GM19238 (cell line): ENCODE measurements around the gene IRF1.

Source experiments
- DNase-seq: peaks from one replicate; pipeline ENCODE4 v3.0.0; 2011; ENCODE audit warnings: low spot score; ENCODE audit not compliant: insufficient read length

IRF1 gene

DNA sequence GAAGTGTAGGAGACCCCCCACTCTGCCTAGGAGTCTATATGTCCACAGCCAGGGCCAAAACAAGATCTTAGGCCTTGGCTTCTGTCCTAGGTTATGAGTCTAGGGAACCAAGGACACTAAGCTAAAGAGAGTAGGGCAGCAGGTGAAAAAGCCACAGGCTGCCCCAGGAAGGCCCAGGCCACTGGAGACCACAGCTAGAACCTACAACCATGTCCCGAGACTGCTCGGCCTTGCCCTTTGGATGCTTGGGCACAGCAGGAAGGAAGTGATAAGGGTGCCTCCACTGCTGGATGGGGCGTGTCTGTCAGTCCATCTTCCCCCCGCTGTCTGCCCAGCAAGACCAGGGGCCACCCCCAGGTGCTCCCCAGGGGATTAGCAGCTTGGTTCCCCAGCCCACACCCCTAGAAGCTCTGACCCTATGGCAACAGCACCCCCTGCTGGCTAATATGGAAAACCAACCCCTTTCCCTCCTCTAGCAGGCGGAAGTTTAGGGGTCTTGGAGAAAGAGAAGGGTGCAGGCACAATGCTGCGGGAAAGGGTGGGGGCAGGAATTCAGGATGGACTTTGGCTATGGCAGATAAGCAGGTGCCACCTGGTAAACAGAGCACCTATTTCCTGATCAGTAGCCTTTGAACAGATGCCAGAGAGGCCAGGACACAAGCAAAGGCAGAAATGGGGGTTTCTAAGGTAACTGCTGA, 10.5 kb upstream of the IRF1 start:
- DNase-seq = peak; percentile 67

DNA sequence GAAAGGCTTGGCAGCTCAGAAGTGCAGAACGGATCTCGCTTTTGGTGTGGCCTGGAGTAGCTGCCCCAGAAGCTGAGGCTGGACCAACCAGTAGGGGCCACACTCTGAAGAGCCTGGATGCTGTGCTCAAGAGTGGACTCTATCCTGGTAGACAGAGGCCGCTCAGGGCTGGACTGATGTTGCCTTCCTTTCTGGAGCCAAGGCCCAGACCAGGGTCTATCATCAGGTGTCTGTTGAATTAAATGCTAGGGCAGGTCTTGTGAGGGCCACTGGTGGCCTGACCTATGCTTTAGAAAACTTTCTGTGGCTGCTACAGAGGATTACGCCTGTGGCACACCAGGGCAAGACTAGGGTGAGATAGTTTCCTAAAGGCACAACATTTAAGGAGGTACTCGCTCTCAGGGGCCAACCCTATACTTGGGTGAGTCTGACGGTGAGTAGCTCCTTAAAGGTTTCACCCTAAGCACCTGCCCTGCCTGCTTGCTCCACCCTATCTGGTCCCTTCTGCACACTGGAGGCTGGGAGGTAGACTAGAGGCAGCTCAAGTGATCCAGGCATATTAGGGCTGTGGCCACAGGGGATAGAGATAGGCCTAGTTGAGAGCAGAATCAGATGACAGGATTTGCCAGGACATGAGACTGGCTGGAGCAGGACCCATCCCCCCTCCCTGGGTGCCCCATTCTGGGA, 9.8 kb upstream of the IRF1 start:
- DNase-seq = no peak

DNA sequence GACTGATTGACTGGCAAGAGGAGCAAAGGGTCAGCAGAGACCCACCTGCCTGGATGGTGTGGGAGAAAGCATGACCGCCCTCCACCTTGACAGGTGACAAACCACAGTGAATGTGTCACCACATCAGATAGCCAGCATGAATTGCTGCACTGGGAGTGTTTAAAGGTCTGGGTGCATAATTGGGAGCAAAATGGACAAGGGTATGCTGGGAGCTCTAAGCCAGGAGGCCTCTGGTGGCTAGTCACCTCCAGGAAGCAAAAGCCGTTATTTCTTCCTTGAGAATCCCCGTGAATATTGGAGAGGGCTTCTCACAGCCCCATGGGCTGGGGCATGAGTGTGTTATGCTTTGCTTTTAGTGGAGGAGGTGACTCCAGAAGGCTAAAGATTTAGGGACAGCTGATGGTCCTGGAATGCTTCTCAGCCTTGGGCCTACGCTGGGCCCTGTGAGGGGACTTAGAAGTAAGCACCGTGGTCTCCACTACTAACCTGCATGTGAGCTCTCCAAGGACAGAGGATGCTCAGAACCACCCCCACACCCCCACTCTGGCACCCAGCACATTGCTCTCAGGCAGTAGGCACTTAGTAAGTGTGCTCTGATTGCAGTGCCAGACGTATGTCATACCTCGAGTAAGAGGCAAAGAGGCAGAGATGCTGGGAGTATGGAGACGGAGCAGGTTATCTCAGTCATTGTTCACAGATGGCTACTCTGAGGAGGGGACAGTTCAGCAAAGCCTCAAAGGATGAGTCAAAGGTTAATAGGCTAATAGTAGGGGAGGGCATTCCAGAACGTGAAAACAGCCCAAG, 9.1 kb upstream of the IRF1 start:
- DNase-seq = no peak

DNA sequence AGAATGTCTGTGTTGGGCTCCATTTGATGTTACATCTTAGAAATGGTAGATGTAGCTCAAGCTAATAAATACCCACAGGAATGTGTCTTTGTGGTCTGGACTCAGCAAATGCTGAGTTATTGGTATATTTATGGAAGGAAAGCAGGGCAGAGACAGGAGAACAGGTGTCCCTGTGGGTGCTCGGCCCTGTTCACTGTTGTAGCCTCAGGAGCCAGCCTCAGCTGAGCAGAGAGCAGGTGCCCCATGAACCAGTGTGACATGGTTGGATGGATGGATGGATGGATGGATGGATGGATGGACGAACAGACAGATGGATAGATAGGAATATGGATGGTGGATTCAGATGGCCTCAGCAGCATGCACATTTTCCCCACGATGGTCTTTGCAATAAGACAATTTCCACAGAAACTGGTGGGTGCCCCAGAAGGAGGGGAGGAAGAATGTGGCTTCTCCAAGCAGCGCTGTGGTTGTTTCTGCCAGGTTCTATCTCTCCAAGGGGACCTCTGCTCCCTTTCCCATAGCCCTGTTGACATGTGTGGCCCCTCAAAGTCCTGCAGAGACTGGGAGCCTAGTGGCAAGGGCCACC, 8.2 kb upstream of the IRF1 start:
- no peak for DNase-seq

DNA sequence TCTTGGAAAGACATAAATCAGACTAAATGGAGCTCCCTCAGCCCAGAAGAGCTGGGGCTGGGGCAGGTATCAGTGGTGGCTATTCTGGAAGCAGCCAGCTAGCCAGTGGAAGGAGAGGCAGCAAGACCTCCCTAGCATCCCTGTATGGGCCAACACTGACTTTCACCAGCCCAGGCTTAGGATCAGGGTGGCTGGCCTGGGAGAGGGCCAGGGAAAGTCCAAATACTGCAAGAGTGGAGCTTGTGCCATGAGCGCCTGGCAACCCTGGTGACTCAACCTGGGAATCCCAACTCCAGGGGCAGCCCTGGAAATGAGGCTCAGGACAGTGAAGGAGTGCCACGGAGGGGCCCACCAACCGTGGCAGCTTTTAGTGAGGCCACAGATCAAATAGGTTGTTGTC, 7.6 kb upstream of the IRF1 start:
- DNase-seq = no peak

DNA sequence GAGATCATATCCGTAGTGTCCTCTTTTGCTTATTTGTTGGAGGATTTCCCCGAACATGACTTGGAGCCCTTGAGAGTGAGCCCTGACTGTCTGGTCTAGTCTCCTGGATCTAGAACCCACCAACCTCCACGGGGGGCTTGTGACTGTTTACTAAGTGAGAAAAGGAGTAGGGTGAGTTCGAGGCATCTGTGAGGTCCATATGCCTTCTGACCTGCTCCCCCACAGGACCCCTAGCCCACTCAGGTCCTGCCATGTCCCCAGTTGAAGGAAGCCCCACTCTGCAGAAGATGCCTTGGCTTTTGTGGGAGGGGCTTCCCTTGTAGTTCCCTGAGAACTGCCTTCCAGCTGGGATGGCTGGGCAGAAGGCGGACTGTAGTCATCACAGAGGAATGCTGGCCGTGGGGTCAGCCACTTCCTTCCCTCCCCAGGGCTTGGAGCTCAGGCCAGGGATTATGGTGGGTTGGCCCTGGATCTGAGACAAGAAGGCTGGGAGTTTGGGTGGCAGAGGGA, 7.0 kb upstream of the IRF1 start:
- no peak for DNase-seq

DNA sequence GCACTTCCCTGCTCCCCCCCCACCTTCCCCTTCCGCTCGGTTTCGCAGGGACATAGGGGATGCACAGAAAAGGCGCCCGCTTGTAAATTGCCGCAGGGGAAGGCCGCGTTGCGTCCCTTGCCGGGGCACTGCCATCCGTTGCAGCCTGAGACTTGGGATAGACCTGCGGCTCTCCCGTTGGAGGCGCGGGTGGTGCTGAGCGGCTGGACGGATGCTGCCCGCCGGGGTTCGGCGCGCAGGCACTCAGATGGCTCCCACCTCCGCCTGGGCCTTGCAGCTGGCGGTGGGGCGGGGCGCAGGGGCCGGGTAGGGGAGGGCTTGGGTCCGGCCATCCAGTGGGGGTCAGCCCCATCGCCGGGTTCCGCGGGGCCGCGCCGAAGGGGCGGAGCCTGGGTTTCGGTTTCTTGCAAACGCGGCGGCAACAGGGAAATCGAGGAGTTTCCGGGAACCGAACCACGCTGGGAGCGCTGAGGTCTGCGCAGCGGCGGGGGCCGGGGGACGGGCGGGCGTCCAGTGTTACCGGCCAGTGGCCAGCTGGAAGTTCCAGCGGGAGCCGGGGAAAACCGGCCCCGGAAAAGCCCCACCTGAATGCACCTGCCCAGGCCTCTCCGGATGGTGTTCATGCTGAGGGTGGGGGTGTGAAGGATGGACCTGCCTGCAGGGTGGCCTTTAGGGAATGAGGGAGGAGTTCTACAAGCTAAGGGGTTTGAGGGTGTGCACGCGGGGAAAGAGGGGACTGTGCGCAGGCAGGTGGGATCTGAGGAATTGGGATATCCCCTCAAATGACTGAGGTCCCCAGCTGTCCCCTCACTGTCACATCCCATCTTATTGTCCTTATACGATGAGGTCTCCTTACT, 6.3 kb upstream of the IRF1 start:
- peak; percentile 73 for DNase-seq

DNA sequence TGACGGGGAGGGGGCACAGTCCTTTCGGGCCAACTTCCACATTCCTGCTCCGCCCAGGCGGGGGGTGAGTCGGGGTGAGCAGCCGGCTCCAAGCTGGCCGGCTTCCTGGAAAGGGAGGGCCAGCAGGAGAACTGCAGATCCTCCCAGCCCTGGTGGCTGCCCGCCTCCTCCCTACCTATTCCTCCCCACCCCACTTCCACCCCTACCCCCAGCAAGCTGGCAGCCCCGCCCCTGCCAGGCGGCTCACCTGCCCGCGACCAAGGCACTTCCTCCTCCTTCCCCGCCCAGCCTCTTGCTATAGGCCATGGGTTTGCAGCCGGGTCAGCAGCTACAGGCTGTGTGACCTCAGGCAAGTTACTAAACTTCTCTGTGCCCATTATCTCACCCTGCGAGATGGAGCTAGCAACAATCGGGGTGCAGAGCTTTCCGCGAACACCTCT, 5.6 kb upstream of the IRF1 start:
- DNase-seq = peak; percentile 66

DNA sequence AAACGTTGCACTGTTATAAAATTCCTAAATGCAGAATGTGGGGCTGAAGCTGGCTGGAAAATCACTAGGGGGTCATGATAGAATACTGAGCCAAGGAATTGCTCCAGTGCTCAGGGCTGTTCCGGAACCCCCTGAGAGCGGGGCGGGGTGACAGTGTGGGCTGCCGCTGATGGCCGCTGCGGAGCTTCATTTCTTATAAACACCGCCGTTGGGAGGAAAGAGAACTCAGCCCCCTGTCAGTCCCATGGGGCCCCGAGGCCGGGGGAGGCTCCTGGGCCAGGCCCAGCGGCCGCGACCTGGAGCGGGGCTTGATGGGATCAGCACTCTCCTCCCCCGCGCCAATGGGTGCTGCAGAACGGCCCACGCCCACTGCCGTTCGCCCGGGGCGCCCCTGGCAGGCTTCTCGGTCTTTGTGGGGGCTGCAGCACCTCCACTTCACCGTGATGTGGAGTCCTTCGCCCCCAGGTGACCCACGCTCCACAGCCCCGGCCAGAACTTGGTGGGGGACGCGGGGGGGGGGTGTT, 5.2 kb upstream of the IRF1 start:
- DNase-seq = peak; percentile 57

DNA sequence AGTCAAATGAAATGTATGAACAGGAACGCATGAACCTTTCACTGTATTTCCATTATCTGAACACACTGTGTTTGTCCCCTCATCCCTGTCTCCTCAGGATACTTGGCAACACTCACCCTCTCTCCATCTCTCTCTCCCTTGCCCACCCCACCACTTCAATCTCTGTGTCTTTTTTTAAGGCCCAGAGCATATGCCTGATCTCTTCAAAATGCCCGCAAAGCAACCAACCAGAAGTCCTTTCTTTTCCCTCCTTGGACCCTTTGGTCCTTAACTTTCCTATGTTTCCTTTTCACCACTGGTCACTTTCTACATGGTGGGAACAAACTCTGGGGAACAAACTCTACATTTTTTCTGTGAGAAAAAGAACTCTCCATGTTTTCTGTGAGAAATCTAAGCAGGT, 3.2 kb upstream of the IRF1 start:
- DNase-seq = no peak

DNA sequence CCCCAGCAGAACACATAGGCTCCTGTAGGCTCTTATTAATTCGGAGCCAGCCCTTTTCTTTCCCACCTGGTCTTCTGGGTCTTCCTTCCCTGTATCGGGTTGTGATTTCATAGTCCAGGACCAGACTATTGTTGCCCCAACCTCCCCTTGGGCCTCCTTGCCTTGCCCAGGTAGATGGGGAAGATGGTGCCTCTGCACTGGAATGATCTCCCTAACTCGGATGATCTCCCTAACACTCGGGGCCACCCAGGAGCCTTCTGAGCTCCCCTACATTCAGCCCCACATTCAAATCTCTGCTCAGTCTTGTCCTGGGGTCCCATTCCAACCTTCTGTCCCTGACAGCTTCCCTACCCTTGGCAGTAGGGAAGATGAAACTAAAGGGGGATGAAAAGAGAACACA, 2.7 kb upstream of the IRF1 start:
- no peak for DNase-seq

DNA sequence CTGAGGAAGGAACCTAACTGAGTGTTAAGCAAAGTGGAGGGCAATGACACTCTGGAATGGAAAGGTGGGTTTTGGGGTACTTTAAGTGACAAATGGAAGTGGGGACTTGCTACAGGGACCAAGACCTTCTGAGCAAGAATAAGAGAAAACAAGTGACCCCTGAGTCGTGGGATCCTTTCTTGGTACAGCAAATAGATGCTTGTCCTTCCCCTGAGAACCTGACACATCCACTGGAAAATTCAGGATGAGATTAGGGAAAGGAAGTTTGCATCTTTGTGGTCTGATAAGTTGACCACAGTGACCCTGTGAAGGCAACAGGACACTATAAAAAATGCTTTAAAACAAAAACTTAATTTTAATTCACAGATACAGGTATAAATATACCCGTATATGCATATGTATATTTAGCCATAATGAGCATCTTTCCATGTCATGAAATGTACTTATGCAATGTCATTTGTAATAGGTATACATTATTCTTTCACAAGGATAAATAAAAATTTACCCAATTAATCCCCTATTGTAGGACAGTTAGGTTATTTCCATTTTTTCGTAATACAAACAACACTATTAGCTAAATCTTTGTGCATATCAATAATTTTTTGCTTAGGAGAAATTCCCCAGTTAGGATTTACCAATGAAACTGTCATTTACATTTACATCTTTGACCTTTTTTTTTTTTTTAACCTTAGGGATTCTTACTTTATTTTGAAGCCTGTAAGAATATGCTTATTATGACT, 2.0 kb upstream of the IRF1 start:
- no peak for DNase-seq

DNA sequence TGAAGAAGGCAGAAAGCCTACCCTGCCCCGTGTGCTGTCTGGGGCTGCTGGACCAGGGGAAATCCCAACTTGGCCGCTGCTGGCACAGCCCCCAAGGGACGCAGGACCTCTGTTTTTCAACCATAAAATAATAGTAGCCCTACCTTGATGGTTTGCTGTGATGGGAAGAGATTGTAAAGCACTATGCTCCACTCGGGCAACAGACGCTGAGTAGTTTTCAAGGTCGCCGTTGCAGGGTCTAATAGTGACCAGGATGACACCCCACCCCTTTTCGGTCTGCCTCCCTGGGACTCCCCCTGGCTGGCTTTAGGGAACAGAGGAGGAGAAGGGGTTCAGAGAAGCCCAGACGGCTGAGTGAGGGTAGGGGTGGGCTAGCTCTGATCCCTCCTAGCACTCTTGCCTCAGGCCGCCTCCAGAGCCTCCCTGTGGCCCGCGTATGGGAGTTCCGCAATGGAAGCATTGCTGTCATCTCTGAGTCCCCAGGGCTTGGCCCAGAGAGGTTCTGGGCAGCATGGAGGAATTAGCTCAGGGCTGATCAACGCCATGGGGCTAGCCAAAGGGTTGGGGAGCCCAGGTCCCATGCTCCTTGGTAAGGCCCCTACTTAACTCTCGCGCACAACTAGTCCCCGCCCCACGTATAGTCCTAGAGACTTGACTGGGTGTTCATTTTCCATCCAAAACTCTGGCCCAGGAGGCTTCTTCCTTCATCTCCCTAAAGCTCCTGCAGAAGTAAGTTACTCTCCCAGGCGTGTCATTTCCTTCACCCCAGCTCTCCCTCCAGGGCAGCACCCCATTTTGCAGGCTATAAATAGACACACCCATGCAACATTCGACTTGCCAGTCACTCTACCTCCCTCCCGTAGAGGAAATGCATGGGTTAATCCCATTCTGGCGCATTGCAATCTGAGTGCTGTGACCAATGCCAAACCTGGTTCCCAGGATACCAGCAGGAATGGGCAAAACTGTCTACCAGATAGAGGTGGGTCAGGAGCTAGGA, 1.1 kb upstream of the IRF1 start:
- DNase-seq = no peak

DNA sequence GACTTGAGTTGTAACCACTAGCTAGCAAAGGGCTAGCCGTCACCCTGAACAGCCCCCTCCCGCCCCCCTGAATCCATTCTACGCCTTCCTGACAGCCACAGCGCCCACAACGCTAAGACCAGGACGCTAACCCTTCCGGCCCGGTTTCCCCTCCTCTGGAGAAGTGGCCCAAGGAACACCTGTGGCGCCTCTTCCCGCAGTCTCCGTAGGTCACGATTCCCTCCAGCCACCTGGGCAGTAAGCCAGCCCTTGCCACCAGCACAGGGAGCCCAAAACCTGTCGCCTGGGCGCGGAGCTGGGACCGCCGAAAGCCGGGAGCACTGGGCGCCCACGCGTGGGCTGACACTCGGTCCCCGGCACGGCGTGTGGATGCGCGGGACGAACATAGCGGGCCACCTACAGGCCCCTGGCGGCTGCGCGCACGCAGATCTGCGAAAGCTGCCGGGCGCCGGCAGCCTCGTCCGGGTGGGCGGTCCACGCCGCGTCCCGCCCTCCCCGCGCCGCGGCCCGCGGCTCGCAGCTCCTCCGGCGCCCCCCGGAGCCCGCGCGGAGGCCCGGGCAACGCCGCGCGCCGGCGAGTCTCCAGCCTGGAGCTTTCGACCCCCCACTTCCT, 596 bp downstream of the IRF1 start:
- peak; percentile 71 for DNase-seq

DNA sequence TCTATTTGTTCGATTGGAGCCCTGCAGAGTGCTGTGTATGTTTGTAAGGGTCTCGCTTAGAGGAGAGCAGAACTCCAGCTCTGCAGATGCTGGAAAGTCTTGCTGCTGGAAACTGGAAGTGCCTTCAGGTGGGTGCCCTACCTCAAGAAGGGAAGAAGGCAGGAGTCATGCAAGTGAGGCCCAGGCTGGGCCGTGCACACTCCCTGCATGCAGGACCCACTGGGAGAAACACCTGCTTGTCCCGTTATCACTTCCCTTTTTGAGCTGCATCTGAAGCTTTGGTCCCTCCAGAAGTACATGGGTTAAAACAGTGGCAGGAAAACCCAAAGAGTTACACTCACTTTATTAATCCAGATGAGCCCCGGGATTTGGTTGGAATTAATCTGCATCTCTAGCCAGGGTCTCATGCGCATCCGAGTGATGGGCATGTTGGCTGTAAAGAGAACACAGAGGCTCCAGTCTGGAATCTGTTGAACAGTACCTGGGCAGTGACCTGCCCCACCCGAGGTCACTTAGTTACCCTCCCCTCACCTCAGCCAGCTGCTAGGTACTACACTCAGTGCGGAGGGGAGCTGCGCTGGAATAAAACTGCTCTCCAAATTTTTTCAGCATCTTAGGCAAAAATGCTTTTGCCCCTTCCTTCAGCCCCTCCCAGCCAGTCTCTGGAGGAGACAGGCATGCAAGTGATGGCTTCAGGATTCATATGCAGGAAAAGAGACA, 1.4 kb downstream of the IRF1 start:
- DNase-seq = no peak

DNA sequence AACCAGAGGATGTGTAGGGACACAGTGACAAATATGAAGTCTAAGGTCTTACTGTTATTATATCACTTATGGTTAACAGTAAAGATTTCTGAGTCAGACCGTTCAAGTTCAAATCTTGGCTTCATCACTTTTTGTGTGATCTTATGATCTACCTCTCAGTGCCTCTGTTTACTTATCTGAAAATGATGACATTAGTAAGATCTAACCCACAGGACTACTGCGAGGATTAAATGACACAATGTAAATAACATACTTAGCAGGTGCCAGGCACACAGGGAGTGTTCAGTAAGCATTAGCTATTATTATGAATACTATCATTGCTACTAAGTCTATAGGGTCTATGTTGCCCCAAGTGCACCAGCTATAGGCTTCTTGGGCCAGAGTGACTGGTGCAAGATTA, 2.0 kb downstream of the IRF1 start:
- DNase-seq = no peak

DNA sequence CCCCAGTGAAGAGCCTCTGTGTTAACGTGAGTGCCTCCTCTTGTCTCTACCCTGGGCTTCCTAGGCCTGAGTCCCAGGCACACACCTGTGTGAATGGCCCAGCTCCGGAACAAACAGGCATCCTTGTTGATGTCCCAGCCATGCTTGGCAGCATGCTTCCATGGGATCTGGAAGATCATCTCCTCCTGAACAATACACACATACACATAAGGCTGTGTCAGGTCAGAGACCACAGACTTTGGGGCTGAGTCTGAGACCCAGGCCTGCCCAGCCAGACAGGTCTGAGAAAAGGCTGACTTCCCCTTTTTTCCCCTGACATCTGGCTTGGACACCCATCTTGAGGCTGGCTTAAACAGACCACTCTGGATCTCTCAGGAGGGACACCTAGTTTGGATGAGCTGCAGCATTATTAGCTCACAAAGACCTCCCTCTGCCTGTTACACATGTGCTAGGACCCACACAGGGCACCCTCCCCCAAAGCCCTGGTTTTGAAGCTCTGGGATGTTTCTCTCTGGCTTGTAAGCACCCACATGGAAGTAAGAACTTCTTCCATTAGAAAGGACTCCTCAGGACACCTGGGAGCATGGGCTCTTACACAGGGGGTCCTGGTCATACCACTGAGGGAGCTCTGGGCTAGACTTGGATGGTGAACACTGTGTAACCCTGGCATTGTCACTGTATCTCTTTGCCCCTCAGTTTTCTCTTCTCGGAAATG, 2.6 kb downstream of the IRF1 start:
- no peak for DNase-seq
